RWPE2 (cell line): Measurements from ENCODE around the gene LHX2.
"Not testable (repeated sequence)": the region's sequence is repeated elsewhere in the genome, so short reads cannot be mapped to it uniquely, and the experiment has no call there.

Experiments
- ATAC-seq: fragments of 200-7000 bp; cut with Tn5 transposase; 3 replicates; pipeline ENCODE4 v1.9.1; 2021; ENCODE audit warnings: low read depth
- DNase-seq: peaks from one replicate; pipeline ENCODE4 v3.0.0-alpha.2; 2020; ENCODE audit warnings: low spot score
- H3K27ac ChIP-seq: fragments of 450-650 bp; 2 replicates; pipeline ENCODE4 v1.5.1; 2017; ENCODE audit warnings: mild to moderate bottlenecking; ENCODE audit not compliant: poor library complexity, severe bottlenecking
- H3K27me3 ChIP-seq: fragments of 250-450 bp; sonication (Bioruptor Pico); 2 replicates; pipeline ENCODE4 v1.5.1; 2021; ENCODE audit warnings: mild to moderate bottlenecking, moderate library complexity; ENCODE audit not compliant: insufficient read depth, poor library complexity, severe bottlenecking
- H3K36me3 ChIP-seq: fragments of 250-450 bp; sonication (Bioruptor Pico); 2 replicates; pipeline ENCODE4 v1.5.1; 2020; ENCODE audit warnings: low read depth, mild to moderate bottlenecking, moderate library complexity
- H3K4me1 ChIP-seq: fragments of 250-450 bp; sonication (Bioruptor Pico); 2 replicates; pipeline ENCODE4 v1.5.1; 2021; ENCODE audit warnings: mild to moderate bottlenecking, moderate library complexity; ENCODE audit not compliant: insufficient read depth, poor library complexity, severe bottlenecking
- H3K4me3 ChIP-seq: fragments of 250-450 bp; sonication (Bioruptor Pico); 2 replicates; pipeline ENCODE4 v1.5.1; 2021; ENCODE audit warnings: mild to moderate bottlenecking, moderate library complexity; ENCODE audit not compliant: severe bottlenecking
- H3K9me3 ChIP-seq: fragments of 250-450 bp; sonication (Bioruptor Pico); 2 replicates; pipeline ENCODE4 v1.5.1; 2021; ENCODE audit warnings: mild to moderate bottlenecking, moderate library complexity; ENCODE audit not compliant: severe bottlenecking
- TF ChIP-seq, protein P1 (sequence below): fragments of 450-650 bp; IDR thresholded peaks from one replicate; pipeline ENCODE4 v1.5.1; 2017; ENCODE audit warnings: mild to moderate bottlenecking, moderate library complexity; ENCODE audit not compliant: poor library complexity, severe bottlenecking

LHX2 gene

DNA sequence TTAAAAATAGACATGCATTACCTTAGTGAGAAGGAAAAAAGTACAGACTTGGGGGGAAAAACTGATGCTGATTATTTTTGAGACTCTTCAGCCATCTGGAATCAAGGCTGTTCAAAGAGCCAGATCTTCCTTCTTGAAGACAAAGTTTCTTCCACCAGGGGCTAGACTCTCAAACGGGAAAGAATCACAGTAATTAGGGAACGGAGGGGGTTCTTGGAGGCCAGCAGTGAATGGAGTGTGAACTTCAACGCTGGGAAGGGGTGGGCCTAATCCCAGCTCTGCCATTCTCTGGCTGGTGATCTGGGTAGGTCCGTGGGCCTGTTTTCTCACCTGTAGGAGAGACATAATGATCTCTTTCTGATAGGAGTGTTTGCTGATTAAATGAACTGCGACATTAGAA, 21.1 kb upstream of the LHX2 start:
- no peak overlapping the region for H3K4me3 ChIP-seq
- H3K9me3 ChIP-seq, result no peaks in the 10 kb centered on the region
- no peaks in the 10 kb centered on the region for H3K4me1 ChIP-seq
- H3K27ac ChIP-seq, result no peak overlapping the region
- no peak for ATAC-seq
- DNase-seq, result no peak
- peaks cover 35% of the 10 kb centered on the region for H3K27me3 ChIP-seq
- H3K36me3 ChIP-seq, result no peaks in the 10 kb centered on the region
- TF ChIP-seq, protein P1, sequence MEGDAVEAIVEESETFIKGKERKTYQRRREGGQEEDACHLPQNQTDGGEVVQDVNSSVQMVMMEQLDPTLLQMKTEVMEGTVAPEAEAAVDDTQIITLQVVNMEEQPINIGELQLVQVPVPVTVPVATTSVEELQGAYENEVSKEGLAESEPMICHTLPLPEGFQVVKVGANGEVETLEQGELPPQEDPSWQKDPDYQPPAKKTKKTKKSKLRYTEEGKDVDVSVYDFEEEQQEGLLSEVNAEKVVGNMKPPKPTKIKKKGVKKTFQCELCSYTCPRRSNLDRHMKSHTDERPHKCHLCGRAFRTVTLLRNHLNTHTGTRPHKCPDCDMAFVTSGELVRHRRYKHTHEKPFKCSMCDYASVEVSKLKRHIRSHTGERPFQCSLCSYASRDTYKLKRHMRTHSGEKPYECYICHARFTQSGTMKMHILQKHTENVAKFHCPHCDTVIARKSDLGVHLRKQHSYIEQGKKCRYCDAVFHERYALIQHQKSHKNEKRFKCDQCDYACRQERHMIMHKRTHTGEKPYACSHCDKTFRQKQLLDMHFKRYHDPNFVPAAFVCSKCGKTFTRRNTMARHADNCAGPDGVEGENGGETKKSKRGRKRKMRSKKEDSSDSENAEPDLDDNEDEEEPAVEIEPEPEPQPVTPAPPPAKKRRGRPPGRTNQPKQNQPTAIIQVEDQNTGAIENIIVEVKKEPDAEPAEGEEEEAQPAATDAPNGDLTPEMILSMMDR, result no peak

DNA sequence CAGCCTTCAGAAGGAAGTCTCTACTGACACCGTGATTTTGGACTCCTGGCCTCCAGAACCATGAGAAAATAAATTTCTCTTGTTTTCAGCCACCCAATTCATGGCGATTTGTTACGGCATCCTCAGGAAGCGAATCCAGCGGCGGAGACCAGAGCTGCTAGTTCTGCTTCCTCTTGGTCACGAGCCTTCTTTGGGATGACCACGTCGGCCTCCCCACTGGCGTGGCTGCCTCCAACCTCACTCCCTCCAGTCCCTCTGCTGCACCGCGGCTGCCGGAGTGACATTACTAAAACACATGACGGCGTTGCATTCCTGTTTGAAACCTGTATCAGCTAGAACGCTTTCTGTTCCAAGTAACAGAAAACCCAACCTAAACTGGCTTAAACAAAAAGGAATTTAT, 18.9 kb upstream of the LHX2 start:
- not testable (repeated sequence) for DNase-seq, H3K4me3 ChIP-seq, H3K4me1 ChIP-seq, ATAC-seq, H3K9me3 ChIP-seq, H3K36me3 ChIP-seq, H3K27ac ChIP-seq
- peaks cover 57% of the 10 kb centered on the region for H3K27me3 ChIP-seq

DNA sequence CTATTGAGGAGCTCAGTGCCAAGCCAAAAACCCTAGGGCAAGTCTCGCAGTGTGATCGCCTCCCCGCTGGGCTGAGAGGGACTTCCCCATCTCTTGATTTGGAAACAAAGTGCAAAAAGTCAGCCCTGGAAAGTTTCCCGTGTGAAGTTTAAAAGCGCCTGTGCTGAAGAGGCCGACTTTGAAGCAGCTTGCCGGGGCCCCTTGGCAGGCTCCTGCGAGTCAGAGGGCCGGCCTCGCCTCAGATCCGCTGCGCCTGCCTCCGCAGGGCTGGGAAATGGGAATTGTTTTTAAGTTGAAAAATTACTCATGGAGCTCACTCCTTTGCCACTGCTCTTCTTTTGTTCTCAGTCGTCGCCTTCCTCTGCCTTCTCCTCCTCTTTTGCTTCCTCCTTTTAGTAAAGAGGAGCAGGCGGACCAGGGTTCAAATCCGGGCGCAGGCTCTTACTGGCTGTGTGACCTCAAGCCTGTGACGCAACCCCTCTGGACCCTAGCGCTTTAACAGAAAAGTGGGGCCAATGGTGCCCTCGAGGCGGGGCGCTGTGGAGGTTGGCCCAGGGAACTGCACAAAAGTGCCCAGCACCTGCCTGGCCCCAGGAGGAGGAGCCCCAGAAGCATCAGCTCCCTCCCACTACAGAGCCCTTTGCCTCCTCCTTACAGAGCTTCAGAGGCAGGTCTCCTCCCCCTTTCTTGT, 14.7 kb upstream of the LHX2 start:
- no peak overlapping the region for H3K27ac ChIP-seq
- TF ChIP-seq, protein P1, result no peak
- H3K36me3 ChIP-seq, result no peaks in the 10 kb centered on the region
- H3K4me1 ChIP-seq, result no peaks in the 10 kb centered on the region
- no peak overlapping the region for H3K4me3 ChIP-seq
- DNase-seq (no peak), ATAC-seq (no peak)
- H3K27me3 ChIP-seq, result peaks cover 73% of the 10 kb centered on the region
- no peaks in the 10 kb centered on the region for H3K9me3 ChIP-seq

DNA sequence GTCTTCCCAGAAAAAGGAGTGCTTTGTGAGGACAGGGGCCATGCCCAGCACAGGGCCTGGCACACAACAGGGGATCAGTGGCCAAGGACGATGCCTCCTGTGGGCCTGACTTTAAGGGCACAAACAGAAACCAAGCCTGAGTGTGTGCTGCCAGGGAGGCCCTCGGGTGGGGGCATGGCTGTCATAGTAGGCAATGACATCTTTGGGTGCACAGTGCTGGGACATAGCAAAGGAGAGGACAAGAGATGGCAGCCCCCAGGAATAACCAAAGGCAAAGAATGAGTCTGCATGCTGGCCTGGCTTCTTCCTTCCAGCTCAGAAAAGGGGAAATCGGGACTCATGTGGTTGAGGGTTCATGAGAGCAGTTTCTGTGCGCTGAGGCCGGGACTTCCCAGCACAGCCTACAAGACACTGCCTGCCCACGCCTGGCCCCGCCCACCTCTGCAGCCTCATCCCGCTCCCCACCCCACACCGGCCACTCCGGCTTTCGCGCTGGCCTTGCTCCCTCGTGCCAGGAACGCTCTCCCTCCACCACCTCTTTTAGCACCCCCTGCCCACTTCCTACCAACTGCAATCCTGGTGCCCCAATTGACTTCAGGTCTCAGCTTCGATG, 13.8 kb upstream of the LHX2 start:
- TF ChIP-seq, protein P1, result no peak
- H3K27me3 ChIP-seq, result peaks cover 82% of the 10 kb centered on the region
- no peak overlapping the region for H3K27ac ChIP-seq
- no peaks in the 10 kb centered on the region for H3K36me3 ChIP-seq
- H3K4me1 ChIP-seq, result no peaks in the 10 kb centered on the region
- H3K4me3 ChIP-seq, result no peak overlapping the region
- DNase-seq, result no peak
- no peaks in the 10 kb centered on the region for H3K9me3 ChIP-seq
- ATAC-seq, result peak; percentile 78

DNA sequence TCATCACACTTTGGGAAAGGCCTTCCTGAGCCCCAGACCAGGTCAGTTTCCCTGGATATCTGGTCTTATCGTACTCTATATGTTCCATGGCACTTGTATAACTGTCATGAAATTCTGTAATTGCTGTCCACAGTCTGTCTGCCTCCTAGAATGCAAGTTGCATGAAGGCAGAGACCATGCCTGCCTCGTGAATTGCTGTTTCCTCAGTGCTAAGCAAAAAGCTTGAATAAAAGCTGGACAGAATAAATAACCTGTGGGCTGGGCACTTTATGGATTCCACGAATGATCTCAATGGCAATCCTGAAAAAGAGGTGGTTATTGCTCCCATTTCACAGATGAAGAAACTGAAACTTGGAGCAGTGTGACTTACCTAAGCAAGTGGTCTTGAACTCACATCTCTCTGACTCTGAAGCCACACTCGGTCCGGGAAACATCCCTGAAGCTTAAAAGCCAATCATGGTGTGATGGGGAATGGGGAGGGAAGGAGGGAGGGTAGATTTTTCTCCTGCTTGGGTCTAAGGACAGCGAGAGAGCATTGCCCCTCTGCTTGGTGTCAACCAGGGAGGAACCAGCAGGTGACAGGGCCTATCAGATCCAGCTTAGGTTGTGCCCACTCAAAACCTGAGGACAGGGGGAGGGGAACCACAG, 13.2 kb upstream of the LHX2 start:
- TF ChIP-seq, protein P1, result no peak
- H3K4me3 ChIP-seq, result no peak overlapping the region
- H3K4me1 ChIP-seq, result no peaks in the 10 kb centered on the region
- no peaks in the 10 kb centered on the region for H3K36me3 ChIP-seq
- no peak for DNase-seq
- no peaks in the 10 kb centered on the region for H3K9me3 ChIP-seq
- ATAC-seq, result no peak
- peaks cover 88% of the 10 kb centered on the region for H3K27me3 ChIP-seq
- H3K27ac ChIP-seq, result no peak overlapping the region
